ENCODE measurements around the gene CD2.

- TF ChIP-seq CTCF (IDR thresholded peaks at IDR 0.05; ENCODE audit: borderline replicate concordance, extremely low read depth, low read length, poor library complexity, severe bottlenecking) = no peak
- TF ChIP-seq EZH2 (IDR thresholded peaks at IDR 0.05; ENCODE audit: borderline replicate concordance, low read depth, low read length, severe bottlenecking) = no peak
Observed at GRCh38 chr1:116806671-116807070, 52.4 kb downstream of the CD2 start.
